Endodermal cell (in vitro differentiated cells): Measurements from ENCODE around the gene ZFP69B. TPM values are rescaled to one million over a fixed set of nuclear protein-coding genes. Genes with fewer than 3 reads are reported as not detected.
A peak's percentile ranks its signal among the peaks of the same experiment; 100 is the strongest.

Experiments used
- DNase-seq: peaks from one replicate; pipeline ENCODE4 v3.0.0-alpha.2; 2017
- H3K27ac ChIP-seq: 2 replicates; pipeline ENCODE4 v1.5.1; 2013; ENCODE audit warnings: mild to moderate bottlenecking, low read depth, low read length, moderate library complexity
- H3K27me3 ChIP-seq: 2 replicates; pipeline ENCODE4 v1.6.1; 2013; ENCODE audit warnings: mild to moderate bottlenecking, low read length, moderate library complexity; ENCODE audit not compliant: insufficient read depth, control insufficient read depth, poor library complexity, severe bottlenecking
- H3K36me3 ChIP-seq: 2 replicates; pipeline ENCODE4 v1.7.0; 2013; ENCODE audit warnings: mild to moderate bottlenecking, low read length, moderate library complexity; ENCODE audit not compliant: control insufficient read depth, insufficient read depth
- H3K4me1 ChIP-seq: one replicate; pipeline ENCODE4 v1.7.0; 2013; ENCODE audit warnings: low read length; ENCODE audit not compliant: control insufficient read depth, insufficient read depth
- H3K4me3 ChIP-seq: 2 replicates; pipeline ENCODE4 v1.5.1; 2013; ENCODE audit warnings: mild to moderate bottlenecking, low read length, moderate library complexity
- H3K9ac ChIP-seq: 2 replicates; pipeline ENCODE4 v1.6.1; 2013; ENCODE audit warnings: mild to moderate bottlenecking, low read length, moderate library complexity; ENCODE audit not compliant: poor library complexity, severe bottlenecking; ENCODE audit errors: extremely low read depth
- H3K9me3 ChIP-seq: 2 replicates; pipeline ENCODE4 v1.6.1; 2013; ENCODE audit warnings: mild to moderate bottlenecking, low read length, moderate library complexity; ENCODE audit not compliant: control insufficient read depth
- H3K27ac Mint-ChIP-seq: 2 replicates; pipeline ENCODE4 v1.8.0; 2020; ENCODE audit warnings: mixed read lengths
- H3K27me3 Mint-ChIP-seq: 2 replicates; pipeline ENCODE4 v1.8.0; 2021; ENCODE audit warnings: mild to moderate bottlenecking, mixed read lengths; ENCODE audit not compliant: insufficient read depth
- H3K36me3 Mint-ChIP-seq: 2 replicates; pipeline ENCODE4 v1.8.0; 2020; ENCODE audit warnings: low read depth, mixed read lengths
- H3K4me1 Mint-ChIP-seq: 2 replicates; pipeline ENCODE4 v1.8.0; 2020; ENCODE audit warnings: mixed read lengths
- H3K4me3 Mint-ChIP-seq: 2 replicates; pipeline ENCODE4 v1.8.0; 2020; ENCODE audit warnings: mild to moderate bottlenecking, moderate library complexity, mixed read lengths
- H3K9me3 Mint-ChIP-seq: 2 replicates; pipeline ENCODE4 v1.8.0; 2020; ENCODE audit warnings: mild to moderate bottlenecking, mixed read lengths
- WGBS, 2 experiments: methylation state at CpG; one replicate each; pipeline versions ENCODE4 v1.1.5 to v1.1.7; 2013; ENCODE audit warnings: missing lambda C conversion rate in 2 of 2, mixed read lengths in 1 of 2; ENCODE audit not compliant: insufficient coverage in 1 of 2, insufficient read length in 1 of 2; 5-methylcytosine and 5-hydroxymethylcytosine counted together
- total RNA-seq, 2 donors: library from RNA; stranded (reverse); fragmentation: NEBNext Ultra II Directional in 1 of 2; extraction: Animal tissue kit (Norgen Biotek cat#: 25700) in 1 of 2; gene quantifications; 2 replicates in 1 of 2; 3 replicates in 1 of 2; pipeline ENCODE4 v1.2.1, GENCODE V29; 2021
- TF ChIP-seq, protein P1 (sequence below): fragments of 200-600 bp; sonication (generic); conservative IDR thresholded peaks from 2 replicates; pipeline ENCODE4 v1.5.0; 2021; ENCODE audit warnings: antibody characterized with exemption, mild to moderate bottlenecking

ZFP69B gene
- total RNA-seq, 2 donors from 2014 or later = 7.7 to 10.3 TPM

DNA sequence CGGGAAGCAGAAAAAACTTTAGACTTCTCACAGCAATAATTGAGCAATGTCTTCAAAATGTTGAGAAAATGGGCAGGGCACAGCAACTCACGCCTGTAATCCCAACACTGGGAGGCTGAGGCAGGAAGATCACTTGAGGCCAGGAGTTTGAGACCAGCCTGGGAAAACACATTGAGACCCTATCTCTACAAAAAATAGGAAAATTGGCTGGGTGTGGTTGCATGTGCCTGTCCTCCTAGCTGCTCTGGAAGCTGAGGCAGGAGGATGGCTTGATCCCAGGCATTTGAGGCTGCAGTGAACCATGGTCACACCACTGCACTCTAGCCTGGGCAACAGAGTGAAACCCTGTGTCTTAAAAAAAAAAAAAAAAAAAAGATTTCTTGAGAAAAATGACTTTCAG, 19.1 kb downstream of the ZFP69B start:
- Mint-ChIP-seq H3K4me1 (no peaks in the 10 kb centered on the region), H3K4me3 (no peak overlapping the region), H3K27ac (no peak overlapping the region), H3K27me3 (peaks cover 9% of the 10 kb centered on the region), H3K36me3 (peaks cover 40% of the 10 kb centered on the region), H3K9me3 (peaks cover 80% of the 10 kb centered on the region)
- WGBS, 2 experiments = 94 to 99% methylated on average over 2 of the region's 2 CpGs
- TF ChIP-seq, protein P1, sequence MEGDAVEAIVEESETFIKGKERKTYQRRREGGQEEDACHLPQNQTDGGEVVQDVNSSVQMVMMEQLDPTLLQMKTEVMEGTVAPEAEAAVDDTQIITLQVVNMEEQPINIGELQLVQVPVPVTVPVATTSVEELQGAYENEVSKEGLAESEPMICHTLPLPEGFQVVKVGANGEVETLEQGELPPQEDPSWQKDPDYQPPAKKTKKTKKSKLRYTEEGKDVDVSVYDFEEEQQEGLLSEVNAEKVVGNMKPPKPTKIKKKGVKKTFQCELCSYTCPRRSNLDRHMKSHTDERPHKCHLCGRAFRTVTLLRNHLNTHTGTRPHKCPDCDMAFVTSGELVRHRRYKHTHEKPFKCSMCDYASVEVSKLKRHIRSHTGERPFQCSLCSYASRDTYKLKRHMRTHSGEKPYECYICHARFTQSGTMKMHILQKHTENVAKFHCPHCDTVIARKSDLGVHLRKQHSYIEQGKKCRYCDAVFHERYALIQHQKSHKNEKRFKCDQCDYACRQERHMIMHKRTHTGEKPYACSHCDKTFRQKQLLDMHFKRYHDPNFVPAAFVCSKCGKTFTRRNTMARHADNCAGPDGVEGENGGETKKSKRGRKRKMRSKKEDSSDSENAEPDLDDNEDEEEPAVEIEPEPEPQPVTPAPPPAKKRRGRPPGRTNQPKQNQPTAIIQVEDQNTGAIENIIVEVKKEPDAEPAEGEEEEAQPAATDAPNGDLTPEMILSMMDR = no peak
- peaks cover 79% of the 10 kb centered on the region for H3K9me3 ChIP-seq
- H3K27ac ChIP-seq = no peak overlapping the region
- no peaks in the 10 kb centered on the region for H3K27me3 ChIP-seq
- no peaks in the 10 kb centered on the region for H3K4me1 ChIP-seq
- DNase-seq = no peak
- no peak overlapping the region for H3K4me3 ChIP-seq
- H3K36me3 ChIP-seq = peaks cover 17% of the 10 kb centered on the region
- H3K9ac ChIP-seq = no peak overlapping the region

DNA sequence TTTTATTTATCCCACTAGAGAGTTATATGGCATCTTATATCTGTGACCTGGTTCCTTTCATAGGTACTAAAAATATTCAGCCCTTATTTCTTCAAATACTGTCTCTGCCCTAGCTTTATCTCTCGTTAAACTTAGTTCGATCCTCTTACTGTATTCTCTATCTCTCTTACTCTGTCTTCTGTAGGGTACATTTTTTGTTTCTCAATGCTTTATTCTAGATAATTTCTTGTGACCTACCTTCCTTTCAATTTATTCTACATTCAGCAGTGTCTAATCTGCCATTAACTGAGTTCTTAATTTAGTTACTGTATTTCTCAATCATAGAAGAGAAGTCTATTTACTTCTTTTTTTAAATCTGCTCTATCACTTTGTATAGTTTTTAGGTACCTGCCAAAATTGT, 25.0 kb downstream of the ZFP69B start:
- TF ChIP-seq, protein P1 = no peak
- peaks cover 5% of the 10 kb centered on the region for H3K27me3 Mint-ChIP-seq
- H3K9me3 Mint-ChIP-seq = peaks cover 41% of the 10 kb centered on the region
- 90 to 94% methylated on average over 2 of the region's 2 CpGs for WGBS, 2 experiments
- H3K27ac Mint-ChIP-seq = no peak overlapping the region
- peaks cover 41% of the 10 kb centered on the region for H3K9me3 ChIP-seq
- H3K4me1 Mint-ChIP-seq = peaks cover 7% of the 10 kb centered on the region
- H3K36me3 Mint-ChIP-seq = peaks cover 7% of the 10 kb centered on the region
- no peaks in the 10 kb centered on the region for H3K4me1 ChIP-seq
- H3K27me3 ChIP-seq = no peaks in the 10 kb centered on the region
- no peak overlapping the region for H3K9ac ChIP-seq
- peaks cover 5% of the 10 kb centered on the region for H3K36me3 ChIP-seq
- H3K4me3 Mint-ChIP-seq = no peak overlapping the region
- no peak overlapping the region for H3K4me3 ChIP-seq
- H3K27ac ChIP-seq = no peak overlapping the region
- no peak for DNase-seq

DNA sequence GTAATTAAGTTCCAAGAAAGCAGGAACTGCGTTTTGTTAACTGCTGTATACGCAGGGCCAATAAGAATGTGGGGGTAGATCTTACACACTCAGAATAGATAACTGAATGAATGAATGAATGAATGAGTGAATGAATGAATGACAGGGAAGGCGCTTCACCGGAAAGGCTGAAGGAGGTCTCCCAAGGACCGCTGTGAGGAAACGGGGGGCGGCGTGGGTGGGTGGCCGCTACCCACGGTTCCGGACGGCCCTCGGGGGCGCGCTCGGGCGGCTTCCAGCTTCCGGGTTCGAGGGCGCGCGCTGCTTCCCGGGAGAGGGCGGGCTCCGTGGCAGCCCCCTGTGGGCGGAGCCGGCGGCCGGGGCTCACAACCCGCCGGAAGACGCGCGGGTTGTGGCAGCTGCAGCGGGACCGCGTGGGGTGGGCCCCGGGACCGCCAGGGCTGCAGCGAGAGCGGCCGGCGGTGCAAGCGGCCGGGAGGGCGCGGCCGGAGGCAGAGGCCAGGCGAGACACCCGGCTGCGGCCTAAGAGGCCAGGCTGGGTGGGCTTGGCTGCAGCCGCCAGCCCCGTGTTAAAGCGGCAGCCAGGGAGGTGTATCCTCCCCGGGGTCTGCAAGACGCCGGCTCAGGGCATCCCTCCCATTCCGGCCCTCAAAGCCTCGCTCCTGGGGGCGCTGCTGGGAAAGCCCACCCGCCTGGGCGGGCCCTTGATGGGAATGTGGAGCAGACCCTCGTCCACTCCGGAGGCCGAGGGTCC, 26.8 kb downstream of the ZFP69B start, which contains the start of gene ZFP69:
TSS of gene ZFP69 (plus strand) at position 367 of the 754 bp plus-strand sequence. CDS start 2,072 bp downstream, outside the sequence.
- 1 to 2% methylated on average over 23 to 65 of the region's 65 CpGs for WGBS, 2 experiments
- peaks cover 26% of the 10 kb centered on the region for H3K9me3 Mint-ChIP-seq
- peak; percentile 85 for DNase-seq
- Histone ChIP-seq H3K27ac (peak within 1 kb of the TSS; percentile 40), H3K9ac (peak within 1 kb of the TSS; percentile 36), H3K27me3 (no peaks in the 10 kb centered on the region), H3K4me3 (peak within 1 kb of the TSS; percentile 91), H3K9me3 (peaks cover 31% of the 10 kb centered on the region), H3K36me3 (peaks cover 15% of the 10 kb centered on the region), H3K4me1 (no peaks in the 10 kb centered on the region)
- H3K4me1 Mint-ChIP-seq = peaks cover 7% of the 10 kb centered on the region
- H3K27me3 Mint-ChIP-seq = peaks cover 2% of the 10 kb centered on the region
- no peak within 1 kb of the TSS for H3K27ac Mint-ChIP-seq
- H3K4me3 Mint-ChIP-seq = peak within 1 kb of the TSS; percentile 73
- TF ChIP-seq, protein P1 = no peak
- peaks cover 19% of the 10 kb centered on the region for H3K36me3 Mint-ChIP-seq
